HG03097 (cell line): Measurements from ENCODE around the gene POU6F2.

Experiments used
- ATAC-seq: cut with Tn5 transposase; IDR thresholded peaks from one replicate; pipeline ENCODE4 v1.9.1; 2021; ENCODE audit not compliant: unreplicated experiment, low FRiP score

The POU6F2 gene

GRCh38 chr7:39102234-39102633 lies 124.5 kb downstream of the POU6F2 start:
- ATAC-seq: no peak

DNA sequence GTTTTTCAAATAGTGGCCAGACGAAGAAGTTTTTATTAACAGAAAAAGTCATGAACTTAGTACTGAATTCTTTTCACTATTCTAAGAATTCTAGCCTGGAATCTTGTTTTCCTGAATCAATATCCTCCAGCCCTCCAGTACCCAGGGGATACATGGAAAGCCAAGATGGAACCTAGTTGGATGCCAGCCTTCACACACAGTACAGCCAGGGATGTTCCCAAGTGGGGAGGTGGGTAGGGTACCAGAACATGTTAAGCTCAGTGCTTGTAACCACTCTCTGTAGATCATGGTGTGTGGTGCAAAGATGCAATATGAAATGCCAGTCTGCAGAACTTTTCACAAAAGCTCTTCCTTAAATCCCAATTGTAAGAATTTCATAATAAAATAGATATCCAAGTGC lies 128.0 kb downstream of the POU6F2 start:
- ATAC-seq: no peak

DNA sequence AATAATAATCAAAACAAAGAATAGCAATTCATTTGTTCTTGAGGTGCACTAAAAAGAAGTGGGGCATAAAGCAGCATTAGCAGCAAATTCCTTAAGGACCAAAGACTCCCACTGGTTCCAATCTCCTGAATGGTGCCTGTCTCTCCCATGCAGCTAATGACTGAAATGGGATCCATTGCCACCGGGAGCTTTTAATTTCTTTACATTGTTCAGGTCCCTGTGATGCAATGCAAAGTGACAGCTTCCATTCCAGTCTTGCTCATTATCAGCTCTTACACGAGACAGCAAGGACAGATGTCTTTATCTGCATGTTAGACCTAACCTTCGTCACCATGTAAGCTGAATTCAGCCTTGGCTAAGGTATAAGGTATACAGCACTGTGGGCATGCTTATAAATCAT lies 148.1 kb downstream of the POU6F2 start:
- no peak for ATAC-seq

DNA sequence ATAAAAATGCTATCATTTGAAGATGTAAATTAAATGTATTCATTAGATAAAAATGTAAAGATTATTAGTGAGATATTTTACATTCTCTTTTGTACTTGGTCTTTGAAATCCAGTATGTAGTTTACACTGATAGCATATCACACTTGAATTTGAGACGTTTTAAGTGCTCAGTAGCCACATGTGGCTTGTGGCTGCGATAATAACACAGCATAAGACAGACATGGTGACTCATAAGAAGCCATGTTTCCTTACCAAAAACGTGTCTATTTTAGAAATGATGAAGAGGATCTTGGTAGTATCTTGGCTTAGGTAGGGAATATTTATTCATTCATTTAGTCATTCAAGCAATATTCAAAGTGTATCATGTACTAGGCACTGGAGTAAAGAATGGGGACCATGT lies 149.3 kb downstream of the POU6F2 start:
- ATAC-seq: no peak

GRCh38 chr7:39128287-39128843 lies 150.7 kb downstream of the POU6F2 start:
- ATAC-seq: no peak

- no peak for ATAC-seq
Measured at GRCh38 chr7:39130274-39130673, 152.6 kb downstream of the POU6F2 start.

DNA sequence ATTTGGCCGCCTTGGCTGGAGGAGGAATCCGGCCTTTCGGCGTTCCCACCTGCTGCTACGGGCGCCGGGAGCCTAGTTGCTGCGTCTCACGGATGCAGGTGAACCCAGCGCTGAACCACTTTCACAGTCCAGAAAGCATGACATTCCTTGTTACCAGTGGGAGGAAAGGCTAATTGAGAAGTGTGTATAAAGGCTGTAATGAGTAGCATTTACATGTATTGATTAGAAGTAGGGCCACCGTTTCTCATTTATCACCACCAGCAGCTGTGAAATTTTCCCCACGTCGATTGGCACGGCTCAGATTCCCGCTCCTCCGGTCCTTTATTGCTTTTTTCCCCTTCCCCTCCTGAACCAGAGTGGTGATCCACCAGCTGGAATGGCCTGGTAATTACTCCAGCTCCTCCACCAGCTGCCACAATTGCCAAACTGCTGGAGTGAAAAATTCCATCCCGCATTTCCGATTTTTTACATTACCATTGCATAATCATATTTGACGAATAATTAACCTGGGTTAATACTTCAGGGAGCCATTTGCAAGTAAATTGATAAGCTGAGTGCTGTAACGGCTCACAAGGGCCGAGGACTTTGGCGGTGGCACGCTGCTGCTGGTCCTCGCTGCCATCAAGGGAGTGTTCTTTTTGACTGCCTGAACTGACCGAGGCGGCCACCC lies 153.3 kb downstream of the POU6F2 start:
- ATAC-seq: no peak

DNA sequence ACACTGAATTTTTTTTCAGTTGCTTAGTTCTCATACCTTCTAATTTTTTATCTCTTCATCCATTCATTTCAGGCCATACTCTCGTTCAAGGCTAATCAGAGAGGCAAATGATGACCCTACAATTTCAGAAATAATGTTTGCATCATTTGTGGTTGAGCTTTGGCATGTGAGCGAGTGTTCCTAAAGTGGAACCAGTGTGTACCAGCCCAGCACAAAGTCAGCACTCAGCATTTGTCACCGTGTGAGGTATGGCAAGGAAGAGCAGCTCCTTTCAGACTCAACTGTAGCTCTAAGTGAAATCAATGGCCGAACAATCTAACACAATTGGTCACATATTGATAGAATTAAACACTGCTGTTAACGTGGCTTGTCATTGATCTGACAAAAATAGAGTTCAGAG lies 154.6 kb downstream of the POU6F2 start:
- ATAC-seq: no peak

GRCh38 chr7:39133088-39133487 lies 155.4 kb downstream of the POU6F2 start:
- ATAC-seq: no peak

GRCh38 chr7:39137480-39137879 lies 159.8 kb downstream of the POU6F2 start:
- ATAC-seq: no peak

GRCh38 chr7:39142750-39143149 lies 165.0 kb downstream of the POU6F2 start:
- ATAC-seq: no peak

DNA sequence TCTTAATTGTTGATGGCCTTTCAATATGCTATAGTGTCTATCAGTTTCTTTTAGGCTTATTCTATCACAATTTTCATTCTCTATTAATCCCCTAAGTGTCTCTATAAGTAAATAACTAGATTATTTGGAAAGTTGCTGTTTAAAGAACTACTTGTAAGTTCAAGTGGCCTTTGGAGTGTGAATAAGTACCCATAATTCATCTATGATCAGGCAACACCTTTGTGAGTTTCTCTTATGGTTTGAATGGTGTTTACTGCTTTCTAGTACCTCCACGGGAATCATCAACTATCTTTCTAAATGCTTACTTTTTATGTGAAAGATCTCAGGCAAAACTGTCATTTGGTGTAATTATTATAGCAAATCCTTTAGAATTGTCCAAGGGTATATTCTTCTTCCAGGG lies 166.7 kb downstream of the POU6F2 start:
- ATAC-seq: no peak

DNA sequence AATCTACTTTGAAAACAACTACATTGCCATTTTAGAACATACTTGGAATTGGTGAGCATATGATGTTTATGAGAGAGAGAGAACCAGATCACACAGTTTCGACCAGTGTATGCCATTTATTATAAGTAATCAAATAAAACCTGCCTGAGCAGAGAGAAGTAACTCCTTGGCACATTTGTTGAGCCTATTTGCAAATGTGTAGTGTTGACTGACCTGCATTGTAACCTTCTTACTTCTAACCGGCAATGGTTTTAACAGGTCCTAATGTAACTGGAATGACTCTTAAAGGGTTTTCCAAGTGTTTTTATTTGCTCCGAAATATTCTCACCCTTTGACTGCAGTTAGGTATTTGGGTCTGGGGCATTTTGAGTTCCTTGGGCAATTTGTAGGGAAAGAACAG lies 167.6 kb downstream of the POU6F2 start:
- ATAC-seq: no peak

DNA sequence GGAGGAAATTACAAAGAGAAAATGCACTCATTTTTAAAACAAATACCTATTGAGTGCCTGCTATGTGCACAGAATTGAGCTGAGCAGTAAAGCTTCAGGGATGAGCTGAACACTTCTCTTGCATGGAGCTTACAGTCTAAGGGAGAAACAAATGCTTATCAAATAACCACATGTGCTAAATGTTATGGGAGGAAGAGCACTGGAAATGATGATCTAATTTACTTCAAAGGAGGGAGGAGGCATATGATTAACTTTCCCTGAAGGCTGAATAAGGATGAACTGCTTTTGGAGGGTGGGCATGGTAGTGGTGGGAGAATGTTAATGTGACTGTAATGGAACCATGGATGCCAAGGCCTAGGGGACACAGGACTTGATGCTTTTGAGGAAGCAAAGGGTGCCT lies 168.2 kb downstream of the POU6F2 start:
- ATAC-seq: no peak

- no peak for ATAC-seq
Measured at GRCh38 chr7:39152701-39153100, 175.0 kb downstream of the POU6F2 start.

DNA sequence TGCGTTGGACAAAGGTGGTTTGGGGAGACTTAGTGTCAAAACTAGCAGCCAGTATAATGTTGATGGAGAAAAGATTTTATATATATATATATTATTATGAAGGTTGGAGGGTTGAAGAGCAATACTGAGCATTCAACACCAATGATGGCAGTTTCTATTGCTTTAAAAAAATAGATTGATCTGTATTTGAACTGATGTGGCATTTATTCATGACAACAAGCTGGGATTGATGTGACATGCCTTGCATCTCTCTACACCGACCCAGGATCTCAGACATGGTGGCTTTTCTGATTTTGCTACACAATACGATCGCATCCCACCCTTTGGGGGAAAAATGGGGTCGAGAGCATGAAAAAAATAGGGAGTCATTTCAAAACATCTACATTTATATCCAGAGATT lies 175.4 kb downstream of the POU6F2 start:
- no peak for ATAC-seq

GRCh38 chr7:39153647-39154046 lies 175.9 kb downstream of the POU6F2 start:
- ATAC-seq: no peak

DNA sequence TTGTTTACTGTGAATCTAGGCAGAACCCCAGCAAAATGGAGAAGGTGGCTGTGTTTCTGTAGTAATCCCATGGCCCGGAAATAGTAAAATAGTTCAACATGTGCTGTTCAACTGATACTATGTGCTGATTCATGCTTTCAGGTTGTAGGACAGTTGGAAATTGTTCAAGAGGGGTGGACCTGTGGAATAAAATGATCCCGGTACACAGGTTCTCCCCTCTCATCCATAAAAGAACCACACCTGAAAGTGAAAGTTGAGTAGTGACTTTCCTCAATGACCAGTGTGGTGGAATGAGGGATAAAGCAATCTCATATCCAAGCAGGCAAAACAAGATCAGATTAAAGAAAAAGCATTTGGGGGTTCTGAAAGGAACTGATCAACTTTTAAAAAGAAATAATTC lies 177.1 kb downstream of the POU6F2 start:
- ATAC-seq: no peak

DNA sequence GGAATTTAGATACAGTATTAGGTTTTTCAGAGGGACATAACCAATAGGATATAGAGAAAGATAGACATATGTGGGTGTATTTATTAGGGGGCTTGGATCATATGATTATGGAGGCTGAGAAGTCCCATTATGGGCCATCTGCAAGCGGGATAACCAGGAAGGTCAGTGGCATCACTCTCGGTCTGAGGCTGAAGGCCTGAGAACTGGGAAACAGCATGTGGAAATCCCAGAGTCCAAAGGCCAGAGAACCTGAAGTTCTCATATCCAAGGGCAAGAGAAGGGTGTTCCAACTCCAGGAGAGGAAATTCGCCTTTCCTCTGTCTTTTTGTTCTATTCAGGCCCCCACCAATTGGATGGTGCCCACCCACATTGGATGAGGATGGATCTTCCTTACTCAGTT lies 180.7 kb downstream of the POU6F2 start:
- no peak for ATAC-seq

- no peak for ATAC-seq
Measured at GRCh38 chr7:39161903-39162302, 184.2 kb downstream of the POU6F2 start.

DNA sequence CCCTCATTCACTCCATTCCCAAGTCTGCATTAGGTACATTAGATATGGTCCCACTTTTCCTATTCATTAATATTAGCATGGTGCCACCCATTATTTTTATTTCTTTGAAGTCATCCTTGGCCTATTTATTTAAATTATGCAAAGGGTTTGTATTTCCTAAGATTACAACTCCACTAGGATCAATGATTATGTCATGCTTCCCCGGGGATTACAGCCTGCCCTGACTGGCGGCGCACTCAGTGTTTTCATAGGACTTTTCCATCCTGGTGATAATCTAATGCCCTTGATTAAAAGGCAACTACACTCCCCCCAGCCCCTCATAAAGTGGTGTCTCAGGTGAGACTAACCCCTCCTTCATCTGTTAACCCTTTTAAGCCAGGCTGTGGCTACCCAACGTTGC lies 187.2 kb downstream of the POU6F2 start:
- no peak for ATAC-seq

GRCh38 chr7:39168403-39169098 lies 190.8 kb downstream of the POU6F2 start:
- no peak for ATAC-seq
